HEK293 (cell line): Measurements from ENCODE around the gene BEGAIN.

Experiments used
- CTCF ChIA-PET: fragments of 350-600 bp; formaldehyde crosslinking; extraction: SDS; loops from one replicate; lab custom pipeline; 2021; ENCODE audit warnings: antibody characterized with exemption; lab: Yijun Ruan, JAX
- POLR2A ChIA-PET: fragments of 300-600 bp; formaldehyde crosslinking; extraction: SDS; loops from one replicate; lab custom pipeline; 2020; ENCODE audit warnings: antibody characterized with exemption, inconsistent platforms; lab: Yijun Ruan, JAX
- H3K27ac ChIP-seq: fragments of 200-500 bp; sonication (Bioruptor generic); 2 replicates; pipeline ENCODE4 v1.5.1; 2014; ENCODE audit warnings: low read depth, low read length, control low read depth, inconsistent platforms; ENCODE audit errors: extremely low read depth
- H3K36me3 ChIP-seq, 2 experiments: fragments of 200-500 bp in 1 of 2; sonication (Bioruptor generic) in 1 of 2; 1 replicate in 1 of 2; 2 replicates in 1 of 2; pipeline ENCODE4 v1.5.1; 2014 to 2017; ENCODE audit warnings: inconsistent platforms in 2 of 2, low read length in 2 of 2; ENCODE audit not compliant: control insufficient read depth in 2 of 2, insufficient read depth in 1 of 2
- H3K4me1 ChIP-seq: fragments of 200-500 bp; sonication (Bioruptor generic); 2 replicates; pipeline ENCODE4 v1.5.1; 2014; ENCODE audit warnings: mild to moderate bottlenecking, low read length, inconsistent platforms; ENCODE audit not compliant: control insufficient read depth, insufficient read depth
- H3K4me3 ChIP-seq: 2 replicates; pipeline ENCODE4 v1.5.1; 2011; ENCODE audit warnings: low read depth, mild to moderate bottlenecking, control low read depth, low read length, moderate library complexity
- H3K9me3 ChIP-seq: fragments of 200-500 bp; sonication (Bioruptor generic); 2 replicates; pipeline ENCODE4 v1.5.1; 2014; ENCODE audit warnings: low read depth, low read length, inconsistent platforms; ENCODE audit not compliant: control insufficient read depth, insufficient read depth
- KLF10 ChIP-seq: fragments of 450-650 bp; IDR thresholded peaks from 2 replicates; pipeline ENCODE4 v1.5.1; 2018; ENCODE audit warnings: missing biosample characterization, mild to moderate bottlenecking, missing genetic modification characterization
- KLF8 ChIP-seq: fragments of 450-650 bp; formaldehyde crosslinking; IDR thresholded peaks from 2 replicates; pipeline ENCODE4 v1.5.1; 2016; ENCODE audit warnings: missing biosample characterization, missing genetic modification characterization
- OSR2 ChIP-seq: fragments of 450-650 bp; formaldehyde crosslinking; IDR thresholded peaks from 2 replicates; pipeline ENCODE4 v1.5.1; 2016; ENCODE audit warnings: missing biosample characterization, missing genetic modification characterization
- ZFP3 ChIP-seq: fragments of 450-650 bp; formaldehyde crosslinking; IDR thresholded peaks from 2 replicates; pipeline ENCODE4 v1.5.1; 2016; ENCODE audit warnings: low read depth, missing biosample characterization, missing genetic modification characterization
- ZIC2 ChIP-seq: fragments of 450-650 bp; formaldehyde crosslinking; IDR thresholded peaks from 2 replicates; pipeline ENCODE4 v1.5.1; 2016; ENCODE audit warnings: missing biosample characterization, missing genetic modification characterization
- ZNF138 ChIP-seq: fragments of 450-650 bp; formaldehyde crosslinking; IDR thresholded peaks from 2 replicates; pipeline ENCODE4 v1.5.1; 2016; ENCODE audit warnings: missing biosample characterization, missing genetic modification characterization, borderline replicate concordance
- ZNF157 ChIP-seq: fragments of 450-650 bp; formaldehyde crosslinking; IDR thresholded peaks from 2 replicates; pipeline ENCODE4 v1.5.1; 2016; ENCODE audit warnings: missing biosample characterization, missing genetic modification characterization
- ZNF24 ChIP-seq: fragments of 450-650 bp; formaldehyde crosslinking; IDR thresholded peaks from 2 replicates; pipeline ENCODE4 v1.5.1; 2016; ENCODE audit warnings: missing biosample characterization, missing genetic modification characterization
- ZNF311 ChIP-seq: fragments of 450-650 bp; formaldehyde crosslinking; IDR thresholded peaks from 2 replicates; pipeline ENCODE4 v1.5.1; 2017; ENCODE audit warnings: missing biosample characterization, missing genetic modification characterization, borderline replicate concordance
- ZNF335 ChIP-seq: fragments of 450-650 bp; formaldehyde crosslinking; conservative IDR thresholded peaks from 2 replicates; pipeline ENCODE4 v1.5.1; 2016; ENCODE audit warnings: missing biosample characterization, missing genetic modification characterization
- ZNF416 ChIP-seq: fragments of 450-650 bp; formaldehyde crosslinking; IDR thresholded peaks from 2 replicates; pipeline ENCODE4 v1.5.1; 2016; ENCODE audit warnings: missing biosample characterization, missing genetic modification characterization
- ZNF426 ChIP-seq: fragments of 450-650 bp; formaldehyde crosslinking; IDR thresholded peaks from 2 replicates; pipeline ENCODE4 v1.5.1; 2017; ENCODE audit warnings: missing biosample characterization, missing genetic modification characterization, mild to moderate bottlenecking, inconsistent platforms, moderate library complexity
- ZNF548 ChIP-seq: fragments of 450-650 bp; formaldehyde crosslinking; IDR thresholded peaks from 2 replicates; pipeline ENCODE4 v1.5.1; 2016; ENCODE audit warnings: missing biosample characterization, missing genetic modification characterization
- ZXDB ChIP-seq: fragments of 450-650 bp; formaldehyde crosslinking; IDR thresholded peaks from 2 replicates; pipeline ENCODE4 v1.5.1; 2016; ENCODE audit warnings: missing biosample characterization, missing genetic modification characterization
- TF ChIP-seq, protein P1 (sequence below): fragments of 450-650 bp; formaldehyde crosslinking; IDR thresholded peaks from 2 replicates; pipeline ENCODE4 v1.5.1; 2016; ENCODE audit warnings: missing biosample characterization, missing genetic modification characterization, borderline replicate concordance
- TF ChIP-seq, protein P2 (sequence below): fragments of 450-650 bp; formaldehyde crosslinking; IDR thresholded peaks from 2 replicates; pipeline ENCODE4 v1.5.1; 2016; ENCODE audit warnings: missing biosample characterization, missing genetic modification characterization
- TF ChIP-seq, protein P3 (sequence below): fragments of 450-650 bp; formaldehyde crosslinking; IDR thresholded peaks from 2 replicates; pipeline ENCODE4 v1.5.1; 2016; ENCODE audit warnings: missing biosample characterization, missing genetic modification characterization
- TF ChIP-seq, protein P4 (sequence below): fragments of 450-650 bp; formaldehyde crosslinking; IDR thresholded peaks from 2 replicates; pipeline ENCODE4 v1.5.1; 2016; ENCODE audit warnings: missing biosample characterization, missing genetic modification characterization, low read depth
- TF ChIP-seq, protein P5 (sequence below): fragments of 450-650 bp; formaldehyde crosslinking; IDR thresholded peaks from 2 replicates; pipeline ENCODE4 v1.5.1; 2016; ENCODE audit warnings: missing biosample characterization, missing genetic modification characterization

Gene BEGAIN

DNA sequence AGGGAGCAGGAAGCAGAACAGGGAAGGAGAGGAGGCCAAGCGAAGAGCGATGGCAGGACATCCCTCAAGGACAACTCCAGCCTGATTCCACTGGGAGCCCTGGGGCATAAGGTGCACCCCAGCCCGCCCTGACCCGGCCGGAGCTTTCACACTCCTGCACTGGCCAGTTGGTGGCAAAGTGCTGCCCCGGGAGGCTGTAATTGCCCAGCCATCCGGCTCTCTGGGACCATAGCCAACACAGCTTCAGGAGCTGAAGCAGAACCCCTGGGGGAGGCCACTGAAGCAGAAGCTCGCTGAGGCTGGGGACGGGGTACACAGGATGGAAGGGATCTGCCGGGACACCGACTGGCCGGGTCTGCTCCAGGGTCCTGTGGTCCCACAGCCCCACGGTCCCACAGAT lies 41.9 kb upstream of the BEGAIN start:
- Histone ChIP-seq H3K4me3 (no peak overlapping the region), H3K27ac (no peak overlapping the region), H3K9me3 (no peaks in the 10 kb centered on the region), H3K4me1 (no peaks in the 10 kb centered on the region), H3K36me3 (no peaks in the 10 kb centered on the region)
- TF ChIP-seq ZIC2 (tag by site-specific recombination), result 0 out of 2 replicates have a peak, but pooled peaks have one; percentile 27
- TF ChIP-seq, protein P1, sequence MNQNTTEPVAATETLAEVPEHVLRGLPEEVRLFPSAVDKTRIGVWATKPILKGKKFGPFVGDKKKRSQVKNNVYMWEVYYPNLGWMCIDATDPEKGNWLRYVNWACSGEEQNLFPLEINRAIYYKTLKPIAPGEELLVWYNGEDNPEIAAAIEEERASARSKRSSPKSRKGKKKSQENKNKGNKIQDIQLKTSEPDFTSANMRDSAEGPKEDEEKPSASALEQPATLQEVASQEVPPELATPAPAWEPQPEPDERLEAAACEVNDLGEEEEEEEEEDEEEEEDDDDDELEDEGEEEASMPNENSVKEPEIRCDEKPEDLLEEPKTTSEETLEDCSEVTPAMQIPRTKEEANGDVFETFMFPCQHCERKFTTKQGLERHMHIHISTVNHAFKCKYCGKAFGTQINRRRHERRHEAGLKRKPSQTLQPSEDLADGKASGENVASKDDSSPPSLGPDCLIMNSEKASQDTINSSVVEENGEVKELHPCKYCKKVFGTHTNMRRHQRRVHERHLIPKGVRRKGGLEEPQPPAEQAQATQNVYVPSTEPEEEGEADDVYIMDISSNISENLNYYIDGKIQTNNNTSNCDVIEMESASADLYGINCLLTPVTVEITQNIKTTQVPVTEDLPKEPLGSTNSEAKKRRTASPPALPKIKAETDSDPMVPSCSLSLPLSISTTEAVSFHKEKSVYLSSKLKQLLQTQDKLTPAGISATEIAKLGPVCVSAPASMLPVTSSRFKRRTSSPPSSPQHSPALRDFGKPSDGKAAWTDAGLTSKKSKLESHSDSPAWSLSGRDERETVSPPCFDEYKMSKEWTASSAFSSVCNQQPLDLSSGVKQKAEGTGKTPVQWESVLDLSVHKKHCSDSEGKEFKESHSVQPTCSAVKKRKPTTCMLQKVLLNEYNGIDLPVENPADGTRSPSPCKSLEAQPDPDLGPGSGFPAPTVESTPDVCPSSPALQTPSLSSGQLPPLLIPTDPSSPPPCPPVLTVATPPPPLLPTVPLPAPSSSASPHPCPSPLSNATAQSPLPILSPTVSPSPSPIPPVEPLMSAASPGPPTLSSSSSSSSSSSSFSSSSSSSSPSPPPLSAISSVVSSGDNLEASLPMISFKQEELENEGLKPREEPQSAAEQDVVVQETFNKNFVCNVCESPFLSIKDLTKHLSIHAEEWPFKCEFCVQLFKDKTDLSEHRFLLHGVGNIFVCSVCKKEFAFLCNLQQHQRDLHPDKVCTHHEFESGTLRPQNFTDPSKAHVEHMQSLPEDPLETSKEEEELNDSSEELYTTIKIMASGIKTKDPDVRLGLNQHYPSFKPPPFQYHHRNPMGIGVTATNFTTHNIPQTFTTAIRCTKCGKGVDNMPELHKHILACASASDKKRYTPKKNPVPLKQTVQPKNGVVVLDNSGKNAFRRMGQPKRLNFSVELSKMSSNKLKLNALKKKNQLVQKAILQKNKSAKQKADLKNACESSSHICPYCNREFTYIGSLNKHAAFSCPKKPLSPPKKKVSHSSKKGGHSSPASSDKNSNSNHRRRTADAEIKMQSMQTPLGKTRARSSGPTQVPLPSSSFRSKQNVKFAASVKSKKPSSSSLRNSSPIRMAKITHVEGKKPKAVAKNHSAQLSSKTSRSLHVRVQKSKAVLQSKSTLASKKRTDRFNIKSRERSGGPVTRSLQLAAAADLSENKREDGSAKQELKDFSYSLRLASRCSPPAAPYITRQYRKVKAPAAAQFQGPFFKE, result no peak
- no peak for TF ChIP-seq ZNF416 (tag by site-specific recombination)
- TF ChIP-seq ZFP3 (tag by site-specific recombination), result no peak
- CTCF ChIA-PET, result interaction anchor here (0.7 to 1.0 kb wide), 2 partner anchors 16 to 236 kb away, joined by 3 to 4 read pairs; no protein-coding TSS in a partner anchor
- POLR2A ChIA-PET, result no interaction called here

DNA sequence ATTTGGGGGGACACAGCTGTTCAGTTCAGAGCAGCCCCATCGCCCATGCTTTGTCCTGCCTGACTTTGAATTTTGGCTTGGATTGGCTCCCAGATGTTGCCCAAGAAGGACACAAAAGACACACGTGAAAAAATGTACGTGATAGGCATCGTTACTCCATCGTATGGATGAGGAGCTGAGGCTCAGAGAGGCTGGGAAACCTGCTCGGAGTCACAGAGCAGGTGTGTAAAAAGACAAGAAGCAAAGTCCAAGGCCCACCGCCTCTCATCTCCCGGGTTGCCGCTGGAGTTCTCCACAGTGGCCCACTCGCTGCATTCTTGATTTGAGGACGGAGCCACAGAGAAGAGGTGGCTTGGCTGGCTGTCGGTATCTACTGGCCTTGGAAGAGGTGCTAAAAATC lies 41.0 kb upstream of the BEGAIN start:
- no peaks in the 10 kb centered on the region for H3K9me3 ChIP-seq
- ChIA-PET POLR2A (no interaction called here), CTCF (interaction anchor here (0.6 to 2.2 kb wide), 3 partner anchors 17 to 821 kb away, joined by 3 to 8 read pairs (median 5); no protein-coding TSS in a partner anchor)
- H3K36me3 ChIP-seq, result no peaks in the 10 kb centered on the region
- TF ChIP-seq ZNF548 (tag by site-specific recombination) (no peak), ZNF335 (no peak), ZNF157 (tag by site-specific recombination) (no peak), ZNF24 (tag by site-specific recombination) (no peak)
- TF ChIP-seq, protein P2, sequence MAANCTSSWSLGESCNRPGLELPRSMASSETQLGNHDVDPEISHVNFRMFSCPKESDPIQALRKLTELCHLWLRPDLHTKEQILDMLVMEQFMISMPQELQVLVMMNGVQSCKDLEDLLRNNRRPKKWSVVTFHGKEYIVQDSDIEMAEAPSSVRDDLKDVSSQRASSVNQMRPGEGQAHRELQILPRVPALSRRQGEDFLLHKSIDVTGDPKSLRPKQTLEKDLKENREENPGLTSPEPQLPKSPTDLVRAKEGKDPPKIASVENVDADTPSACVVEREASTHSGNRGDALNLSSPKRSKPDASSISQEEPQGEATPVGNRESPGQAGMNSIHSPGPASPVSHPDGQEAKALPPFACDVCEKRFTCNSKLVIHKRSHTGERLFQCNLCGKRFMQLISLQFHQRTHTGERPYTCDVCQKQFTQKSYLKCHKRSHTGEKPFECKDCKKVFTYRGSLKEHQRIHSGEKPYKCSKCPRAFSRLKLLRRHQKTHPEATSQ (tag by site-specific recombination), result no peak
- H3K4me3 ChIP-seq, result no peak overlapping the region
- no peaks in the 10 kb centered on the region for H3K4me1 ChIP-seq
- no peak overlapping the region for H3K27ac ChIP-seq

DNA sequence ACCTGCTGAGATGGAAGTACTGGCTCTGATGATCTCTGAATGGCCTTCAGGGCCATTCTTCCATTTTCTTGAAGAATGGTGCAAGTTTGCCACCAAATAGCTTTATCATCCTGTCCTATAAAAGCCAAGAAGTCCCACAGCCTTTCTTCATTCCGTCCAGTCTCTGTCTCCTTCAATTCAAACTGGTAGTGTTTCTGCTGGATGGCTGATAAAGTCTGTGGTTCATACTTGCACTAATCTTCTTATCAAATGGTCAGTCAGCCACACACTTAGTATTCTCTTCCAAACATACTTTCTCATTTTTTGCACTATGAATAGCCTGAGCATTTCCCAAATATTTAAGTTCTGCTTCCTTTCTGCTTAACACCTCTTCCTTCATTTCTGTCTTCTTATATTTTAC lies 39.4 kb upstream of the BEGAIN start:
- H3K36me3 ChIP-seq, result no peaks in the 10 kb centered on the region
- no peaks in the 10 kb centered on the region for H3K4me1 ChIP-seq
- H3K27ac ChIP-seq, result no peak overlapping the region
- CTCF ChIA-PET, result interaction anchor here (0.7 to 2.2 kb wide), 5 partner anchors 17 to 241 kb away, joined by 3 to 8 read pairs (median 4); no protein-coding TSS in a partner anchor
- no peak overlapping the region for H3K4me3 ChIP-seq
- H3K9me3 ChIP-seq, result no peaks in the 10 kb centered on the region
- POLR2A ChIA-PET, result no interaction called here
- TF ChIP-seq, protein P3, sequence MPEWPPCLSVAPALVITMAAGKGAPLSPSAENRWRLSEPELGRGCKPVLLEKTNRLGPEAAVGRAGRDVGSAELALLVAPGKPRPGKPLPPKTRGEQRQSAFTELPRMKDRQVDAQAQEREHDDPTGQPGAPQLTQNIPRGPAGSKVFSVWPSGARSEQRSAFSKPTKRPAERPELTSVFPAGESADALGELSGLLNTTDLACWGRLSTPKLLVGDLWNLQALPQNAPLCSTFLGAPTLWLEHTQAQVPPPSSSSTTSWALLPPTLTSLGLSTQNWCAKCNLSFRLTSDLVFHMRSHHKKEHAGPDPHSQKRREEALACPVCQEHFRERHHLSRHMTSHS, result no peak
- TF ChIP-seq, protein P4, sequence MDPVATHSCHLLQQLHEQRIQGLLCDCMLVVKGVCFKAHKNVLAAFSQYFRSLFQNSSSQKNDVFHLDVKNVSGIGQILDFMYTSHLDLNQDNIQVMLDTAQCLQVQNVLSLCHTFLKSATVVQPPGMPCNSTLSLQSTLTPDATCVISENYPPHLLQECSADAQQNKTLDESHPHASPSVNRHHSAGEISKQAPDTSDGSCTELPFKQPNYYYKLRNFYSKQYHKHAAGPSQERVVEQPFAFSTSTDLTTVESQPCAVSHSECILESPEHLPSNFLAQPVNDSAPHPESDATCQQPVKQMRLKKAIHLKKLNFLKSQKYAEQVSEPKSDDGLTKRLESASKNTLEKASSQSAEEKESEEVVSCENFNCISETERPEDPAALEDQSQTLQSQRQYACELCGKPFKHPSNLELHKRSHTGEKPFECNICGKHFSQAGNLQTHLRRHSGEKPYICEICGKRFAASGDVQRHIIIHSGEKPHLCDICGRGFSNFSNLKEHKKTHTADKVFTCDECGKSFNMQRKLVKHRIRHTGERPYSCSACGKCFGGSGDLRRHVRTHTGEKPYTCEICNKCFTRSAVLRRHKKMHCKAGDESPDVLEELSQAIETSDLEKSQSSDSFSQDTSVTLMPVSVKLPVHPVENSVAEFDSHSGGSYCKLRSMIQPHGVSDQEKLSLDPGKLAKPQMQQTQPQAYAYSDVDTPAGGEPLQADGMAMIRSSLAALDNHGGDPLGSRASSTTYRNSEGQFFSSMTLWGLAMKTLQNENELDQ, result no peak
- TF ChIP-seq ZNF311 (tag by site-specific recombination) (no peak), KLF8 (tag by site-specific recombination) (no peak), ZXDB (no peak), OSR2 (tag by site-specific recombination) (no peak), ZNF138 (no peak), ZNF426 (tag by site-specific recombination) (no peak), KLF10 (tag by site-specific recombination) (no peak), ZNF24 (tag by site-specific recombination) (no peak)
- TF ChIP-seq, protein P5, sequence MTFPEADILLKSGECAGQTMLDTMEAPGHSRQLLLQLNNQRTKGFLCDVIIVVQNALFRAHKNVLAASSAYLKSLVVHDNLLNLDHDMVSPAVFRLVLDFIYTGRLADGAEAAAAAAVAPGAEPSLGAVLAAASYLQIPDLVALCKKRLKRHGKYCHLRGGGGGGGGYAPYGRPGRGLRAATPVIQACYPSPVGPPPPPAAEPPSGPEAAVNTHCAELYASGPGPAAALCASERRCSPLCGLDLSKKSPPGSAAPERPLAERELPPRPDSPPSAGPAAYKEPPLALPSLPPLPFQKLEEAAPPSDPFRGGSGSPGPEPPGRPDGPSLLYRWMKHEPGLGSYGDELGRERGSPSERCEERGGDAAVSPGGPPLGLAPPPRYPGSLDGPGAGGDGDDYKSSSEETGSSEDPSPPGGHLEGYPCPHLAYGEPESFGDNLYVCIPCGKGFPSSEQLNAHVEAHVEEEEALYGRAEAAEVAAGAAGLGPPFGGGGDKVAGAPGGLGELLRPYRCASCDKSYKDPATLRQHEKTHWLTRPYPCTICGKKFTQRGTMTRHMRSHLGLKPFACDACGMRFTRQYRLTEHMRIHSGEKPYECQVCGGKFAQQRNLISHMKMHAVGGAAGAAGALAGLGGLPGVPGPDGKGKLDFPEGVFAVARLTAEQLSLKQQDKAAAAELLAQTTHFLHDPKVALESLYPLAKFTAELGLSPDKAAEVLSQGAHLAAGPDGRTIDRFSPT (tag by site-specific recombination), result no peak
